ENCODE data around the gene VWA5A.
"Not testable (repeated sequence)": the region's sequence is repeated elsewhere in the genome, so short reads cannot be mapped to it uniquely, and the experiment has no call there.

VWA5A gene

GRCh38 chr11:124168796-124169195 lies 53.5 kb downstream of the VWA5A start:
- Histone ChIP-seq H3K36me3 (ENCODE audit: control insufficient read depth, insufficient read depth, low read length) (no peaks in the 10 kb centered on the region), H3K9me3 (ENCODE audit: control insufficient read depth, low read length) (no peaks in the 10 kb centered on the region), H3K27ac (ENCODE audit: low read depth, low read length, severe bottlenecking) (no peak overlapping the region), H3K4me1 (ENCODE audit: control insufficient read depth, insufficient read depth, low read length, poor library complexity, severe bottlenecking) (peaks cover 4% of the 10 kb centered on the region), H3K4me3 (ENCODE audit: extremely low read depth, insufficient read depth, low read length, poor library complexity, severe bottlenecking) (no peak overlapping the region)

GRCh38 chr11:124170315-124170714 lies 55.1 kb downstream of the VWA5A start:
- H3K36me3 ChIP-seq (ENCODE audit: control insufficient read depth, insufficient read depth, low read length); H3K27ac ChIP-seq (ENCODE audit: low read depth, low read length, severe bottlenecking); H3K4me1 ChIP-seq (ENCODE audit: control insufficient read depth, insufficient read depth, low read length, poor library complexity, severe bottlenecking); H3K9me3 ChIP-seq (ENCODE audit: control insufficient read depth, low read length); H3K4me3 ChIP-seq (ENCODE audit: extremely low read depth, insufficient read depth, low read length, poor library complexity, severe bottlenecking): not testable (repeated sequence)
- 96% methylated on average over 4 to 11 of the region's 12 CpGs for WGBS, 2 experiments (ENCODE audit: insufficient coverage in 2 of 2)

- no peak overlapping the region for H3K4me3 ChIP-seq (ENCODE audit: extremely low read depth, insufficient read depth, low read length, poor library complexity, severe bottlenecking)
- WGBS, 2 experiments (ENCODE audit: insufficient coverage in 2 of 2): 97 to 98% methylated on average over 17 to 26 of the region's 40 CpGs
- H3K27ac ChIP-seq (ENCODE audit: low read depth, low read length, severe bottlenecking): no peak overlapping the region
These were observed 55.7 kb downstream of the VWA5A start for GRCh38 chr11:124170801-124171586.

DNA sequence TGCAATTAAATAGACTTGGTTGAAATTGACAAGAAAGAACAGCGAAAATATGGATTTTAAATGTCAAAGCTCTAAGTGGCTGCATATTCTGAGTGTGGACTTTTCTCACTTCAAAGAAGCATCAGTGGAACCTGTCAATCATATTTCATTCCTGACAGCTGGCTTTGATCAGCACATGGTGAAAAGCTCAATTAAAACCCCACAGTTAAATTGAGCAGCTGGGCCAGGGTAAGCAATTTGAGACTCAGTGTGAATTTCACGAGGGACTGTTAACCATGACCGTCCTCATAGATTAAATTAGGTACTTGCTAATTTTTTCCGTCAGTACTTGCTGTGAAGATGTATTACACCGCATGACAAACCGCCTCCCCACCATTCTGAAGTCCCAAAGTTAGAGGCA lies 56.9 kb downstream of the VWA5A start:
- WGBS, 2 experiments (ENCODE audit: insufficient coverage in 2 of 2): 66 to 100% methylated on average over 1 to 4 of the region's 6 CpGs
- peaks cover 4% of the 10 kb centered on the region for H3K4me1 ChIP-seq (ENCODE audit: control insufficient read depth, insufficient read depth, low read length, poor library complexity, severe bottlenecking)

More at GRCh38 chr11:124170801-124171586, 55.7 kb downstream of the VWA5A start:
- Histone ChIP-seq H3K4me1 (ENCODE audit: control insufficient read depth, insufficient read depth, low read length, poor library complexity, severe bottlenecking) (peaks cover 4% of the 10 kb centered on the region), H3K36me3 (ENCODE audit: control insufficient read depth, insufficient read depth, low read length) (no peaks in the 10 kb centered on the region), H3K9me3 (ENCODE audit: control insufficient read depth, low read length) (no peaks in the 10 kb centered on the region)

GRCh38 chr11:124172599-124172998 lies 57.3 kb downstream of the VWA5A start:
- Histone ChIP-seq H3K27ac (ENCODE audit: low read depth, low read length, severe bottlenecking) (no peak overlapping the region), H3K4me3 (ENCODE audit: extremely low read depth, insufficient read depth, low read length, poor library complexity, severe bottlenecking) (no peak overlapping the region), H3K36me3 (ENCODE audit: control insufficient read depth, insufficient read depth, low read length) (no peaks in the 10 kb centered on the region), H3K4me1 (ENCODE audit: control insufficient read depth, insufficient read depth, low read length, poor library complexity, severe bottlenecking) (peaks cover 4% of the 10 kb centered on the region), H3K9me3 (ENCODE audit: control insufficient read depth, low read length) (no peaks in the 10 kb centered on the region)
- WGBS, 2 experiments (ENCODE audit: insufficient coverage in 2 of 2): no CpG with 5 or more reads among the region's 1 CpG

More for the DNA sequence above, 56.9 kb downstream of the VWA5A start:
- Histone ChIP-seq H3K4me3 (ENCODE audit: extremely low read depth, insufficient read depth, low read length, poor library complexity, severe bottlenecking) (no peak overlapping the region), H3K36me3 (ENCODE audit: control insufficient read depth, insufficient read depth, low read length) (no peaks in the 10 kb centered on the region), H3K9me3 (ENCODE audit: control insufficient read depth, low read length) (no peaks in the 10 kb centered on the region), H3K27ac (ENCODE audit: low read depth, low read length, severe bottlenecking) (no peak overlapping the region)

GRCh38 chr11:124174001-124174583 lies 58.8 kb downstream of the VWA5A start:
- no peaks in the 10 kb centered on the region for H3K9me3 ChIP-seq (ENCODE audit: control insufficient read depth, low read length)
- peak overlapping the region; percentile 52 for H3K27ac ChIP-seq (ENCODE audit: low read depth, low read length, severe bottlenecking)
- H3K36me3 ChIP-seq (ENCODE audit: control insufficient read depth, insufficient read depth, low read length): no peaks in the 10 kb centered on the region
- peaks cover 4% of the 10 kb centered on the region for H3K4me1 ChIP-seq (ENCODE audit: control insufficient read depth, insufficient read depth, low read length, poor library complexity, severe bottlenecking)
- H3K4me3 ChIP-seq (ENCODE audit: extremely low read depth, insufficient read depth, low read length, poor library complexity, severe bottlenecking): no peak overlapping the region
- WGBS, 2 experiments (ENCODE audit: insufficient coverage in 2 of 2): no CpG with 5 or more reads among the region's 4 CpGs

DNA sequence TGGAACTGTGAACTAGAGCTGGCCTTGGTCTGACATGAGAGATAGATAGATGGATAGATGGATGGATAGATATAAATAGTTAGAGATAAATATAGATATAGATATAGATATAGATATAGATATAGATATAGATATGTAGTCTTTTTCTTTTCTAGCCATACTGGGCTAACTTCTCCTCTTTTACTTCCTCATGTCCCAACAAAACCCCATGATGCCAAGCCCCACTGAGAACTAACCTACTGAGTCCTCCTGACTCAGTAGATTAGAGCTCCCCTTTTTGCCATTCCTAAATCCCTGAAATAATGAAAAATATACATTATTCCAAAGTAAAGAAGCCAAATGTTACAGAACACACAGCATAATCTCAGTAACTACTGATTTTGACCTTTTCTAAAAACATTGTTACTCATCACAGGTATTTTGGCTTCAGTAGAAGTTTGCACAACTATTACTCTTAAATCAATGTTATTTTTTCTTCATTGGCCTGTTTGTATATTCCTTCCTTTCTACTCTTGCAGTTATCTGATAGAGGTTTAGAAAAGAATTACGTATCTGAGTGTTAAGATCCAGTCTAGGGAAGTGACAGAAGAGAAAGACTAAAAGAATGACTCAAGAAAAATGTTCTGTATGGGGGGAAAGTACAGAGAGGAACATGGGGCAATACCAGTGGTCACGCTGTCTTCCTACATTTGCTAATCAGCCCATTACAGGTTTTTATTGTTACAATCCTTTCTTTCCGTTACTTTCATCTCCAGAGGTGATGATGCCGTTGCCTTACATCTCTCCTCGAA lies 61.9 kb downstream of the VWA5A start:
- H3K36me3 ChIP-seq (ENCODE audit: control insufficient read depth, insufficient read depth, low read length): no peaks in the 10 kb centered on the region
- 88% methylated on average over 3 of the region's 5 CpGs; no CpG with 5 or more reads in 1 of the 2 experiments for WGBS, 2 experiments (ENCODE audit: insufficient coverage in 2 of 2)
- no peak overlapping the region for H3K4me3 ChIP-seq (ENCODE audit: extremely low read depth, insufficient read depth, low read length, poor library complexity, severe bottlenecking)
- peaks cover 4% of the 10 kb centered on the region for H3K4me1 ChIP-seq (ENCODE audit: control insufficient read depth, insufficient read depth, low read length, poor library complexity, severe bottlenecking)
- H3K27ac ChIP-seq (ENCODE audit: low read depth, low read length, severe bottlenecking): no peak overlapping the region
- no peaks in the 10 kb centered on the region for H3K9me3 ChIP-seq (ENCODE audit: control insufficient read depth, low read length)

DNA sequence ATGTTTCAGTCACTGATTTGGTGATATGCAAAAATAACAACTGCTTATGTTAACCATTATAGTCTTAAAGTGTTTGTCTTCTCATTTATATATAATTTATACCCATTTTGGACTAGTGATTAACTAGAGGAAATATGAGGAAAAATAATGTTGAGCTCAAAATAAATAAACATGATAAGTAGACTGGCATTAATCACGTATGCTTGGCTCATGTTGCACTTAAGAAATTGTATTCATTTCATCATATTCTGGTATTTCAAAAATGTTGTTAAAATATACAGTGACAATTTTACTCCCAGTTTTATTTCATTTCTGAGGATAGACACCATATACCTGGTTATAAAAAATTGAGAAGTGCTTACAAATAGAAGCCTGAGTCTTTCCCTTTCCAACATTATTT lies 64.1 kb downstream of the VWA5A start:
- H3K4me3 ChIP-seq (ENCODE audit: extremely low read depth, insufficient read depth, low read length, poor library complexity, severe bottlenecking): no peak overlapping the region
- no peak overlapping the region for H3K27ac ChIP-seq (ENCODE audit: low read depth, low read length, severe bottlenecking)
- H3K36me3 ChIP-seq (ENCODE audit: control insufficient read depth, insufficient read depth, low read length): no peaks in the 10 kb centered on the region
- H3K4me1 ChIP-seq (ENCODE audit: control insufficient read depth, insufficient read depth, low read length, poor library complexity, severe bottlenecking): no peaks in the 10 kb centered on the region
- no CpG with 5 or more reads among the region's 1 CpG for WGBS, 2 experiments (ENCODE audit: insufficient coverage in 2 of 2)
- H3K9me3 ChIP-seq (ENCODE audit: control insufficient read depth, low read length): no peaks in the 10 kb centered on the region

GRCh38 chr11:124183068-124183467 lies 67.8 kb downstream of the VWA5A start, which contains the start of gene OR10D3:
OR10D3 (plus strand) TSS chr11:124183345; CDS start chr11:124185270, 1,925 bp downstream.
- WGBS, 2 experiments (ENCODE audit: insufficient coverage in 2 of 2): 20% methylated on average over 2 of the region's 3 CpGs; no CpG with 5 or more reads in 1 of the 2 experiments
- H3K36me3 ChIP-seq (ENCODE audit: control insufficient read depth, insufficient read depth, low read length): no peaks in the 10 kb centered on the region
- H3K4me3 ChIP-seq (ENCODE audit: extremely low read depth, insufficient read depth, low read length, poor library complexity, severe bottlenecking): no peak within 1 kb of the TSS
- no peaks in the 10 kb centered on the region for H3K4me1 ChIP-seq (ENCODE audit: control insufficient read depth, insufficient read depth, low read length, poor library complexity, severe bottlenecking)
- no peak within 1 kb of the TSS for H3K27ac ChIP-seq (ENCODE audit: low read depth, low read length, severe bottlenecking)
- no peaks in the 10 kb centered on the region for H3K9me3 ChIP-seq (ENCODE audit: control insufficient read depth, low read length)

- 93 to 94% methylated on average over 2 of the region's 2 CpGs for WGBS, 2 experiments (ENCODE audit: insufficient coverage in 2 of 2)
- Histone ChIP-seq H3K4me3 (ENCODE audit: extremely low read depth, insufficient read depth, low read length, poor library complexity, severe bottlenecking) (no peak overlapping the region), H3K9me3 (ENCODE audit: control insufficient read depth, low read length) (no peaks in the 10 kb centered on the region), H3K4me1 (ENCODE audit: control insufficient read depth, insufficient read depth, low read length, poor library complexity, severe bottlenecking) (peaks cover 19% of the 10 kb centered on the region), H3K27ac (ENCODE audit: low read depth, low read length, severe bottlenecking) (peak overlapping the region; percentile 50), H3K36me3 (ENCODE audit: control insufficient read depth, insufficient read depth, low read length) (no peaks in the 10 kb centered on the region)
These were observed 75.3 kb downstream of the VWA5A start for GRCh38 chr11:124190298-124191139.
